OCI-LY7 (cell line): ENCODE data around the gene SERPINA3.

Experiments
- EZH2phosphoT487 ChIP-seq: fragments of 200-600 bp; sonication (generic); IDR thresholded peaks from 2 replicates; pipeline ENCODE4 v1.6.1; 2018; ENCODE audit warnings: low read depth, borderline replicate concordance, mild to moderate bottlenecking, mixed run types, antibody characterized with exemption, low read length, moderate library complexity, mixed read lengths
- TF ChIP-seq, protein P1 (sequence below): fragments of 200-600 bp; sonication (generic); conservative IDR thresholded peaks from 2 replicates; pipeline ENCODE4 v1.5.1; 2014; ENCODE audit warnings: mild to moderate bottlenecking, antibody characterized with exemption, low read length, moderate library complexity, mixed read lengths

GRCh38 chr14:94593749-94594431 lies 18.3 kb upstream of the SERPINA3 start:
- TF ChIP-seq, protein P1, sequence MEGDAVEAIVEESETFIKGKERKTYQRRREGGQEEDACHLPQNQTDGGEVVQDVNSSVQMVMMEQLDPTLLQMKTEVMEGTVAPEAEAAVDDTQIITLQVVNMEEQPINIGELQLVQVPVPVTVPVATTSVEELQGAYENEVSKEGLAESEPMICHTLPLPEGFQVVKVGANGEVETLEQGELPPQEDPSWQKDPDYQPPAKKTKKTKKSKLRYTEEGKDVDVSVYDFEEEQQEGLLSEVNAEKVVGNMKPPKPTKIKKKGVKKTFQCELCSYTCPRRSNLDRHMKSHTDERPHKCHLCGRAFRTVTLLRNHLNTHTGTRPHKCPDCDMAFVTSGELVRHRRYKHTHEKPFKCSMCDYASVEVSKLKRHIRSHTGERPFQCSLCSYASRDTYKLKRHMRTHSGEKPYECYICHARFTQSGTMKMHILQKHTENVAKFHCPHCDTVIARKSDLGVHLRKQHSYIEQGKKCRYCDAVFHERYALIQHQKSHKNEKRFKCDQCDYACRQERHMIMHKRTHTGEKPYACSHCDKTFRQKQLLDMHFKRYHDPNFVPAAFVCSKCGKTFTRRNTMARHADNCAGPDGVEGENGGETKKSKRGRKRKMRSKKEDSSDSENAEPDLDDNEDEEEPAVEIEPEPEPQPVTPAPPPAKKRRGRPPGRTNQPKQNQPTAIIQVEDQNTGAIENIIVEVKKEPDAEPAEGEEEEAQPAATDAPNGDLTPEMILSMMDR: no peak
- TF ChIP-seq EZH2phosphoT487: no peak
